K562 (cell line): ENCODE results near the gene NCOA6. TPM values are rescaled to one million over a fixed set of nuclear protein-coding genes. Genes with fewer than 3 reads are reported as not detected.

Experiments
- ARID2 ChIP-seq: fragments of 450-650 bp; IDR thresholded peaks from 2 replicates; pipeline ENCODE4 v1.6.1; 2017; ENCODE audit warnings: antibody characterized with exemption, mild to moderate bottlenecking
- FOXO4 ChIP-seq: fragments of 450-650 bp; formaldehyde crosslinking; IDR thresholded peaks from 2 replicates; pipeline ENCODE4 v1.4.0; 2020; ENCODE audit warnings: mild to moderate bottlenecking, moderate library complexity
- FOXP1 ChIP-seq: sonication (generic); formaldehyde crosslinking; IDR thresholded peaks from 2 replicates; pipeline ENCODE4 v1.8.0; 2022; ENCODE audit warnings: mild to moderate bottlenecking, missing genetic modification reagents
- HDGF ChIP-seq: fragments of 450-650 bp; IDR thresholded peaks from 2 replicates; pipeline ENCODE4 v1.6.1; 2016
- L3MBTL2 ChIP-seq: fragments of 450-650 bp; IDR thresholded peaks from 2 replicates; pipeline ENCODE4 v1.6.1; 2016; ENCODE audit warnings: mild to moderate bottlenecking, moderate library complexity
- RFX5 ChIP-seq: IDR thresholded peaks from 2 replicates; pipeline ENCODE4 v1.6.1; 2011; ENCODE audit warnings: low read depth, mild to moderate bottlenecking, improper control_type of control experiment, low read length
- SFPQ ChIP-seq: fragments of 200-400 bp; formaldehyde crosslinking; IDR thresholded peaks from 2 replicates; pipeline ENCODE4 v1.6.1; 2017; ENCODE audit warnings: mild to moderate bottlenecking, low read depth, low read length, moderate library complexity
- SMAD2 ChIP-seq: fragments of 150-350 bp; IDR thresholded peaks from 2 replicates; pipeline ENCODE4 v1.6.1; 2014; ENCODE audit warnings: low read depth, mild to moderate bottlenecking, low read length
- SRSF9 ChIP-seq: fragments of 200-400 bp; formaldehyde crosslinking; IDR thresholded peaks from 2 replicates; pipeline ENCODE4 v1.6.1; 2017; ENCODE audit warnings: low read depth, low read length, borderline replicate concordance
- TAF15 ChIP-seq: fragments of 200-400 bp; formaldehyde crosslinking; IDR thresholded peaks from 2 replicates; pipeline ENCODE4 v1.6.1; 2017; ENCODE audit warnings: mild to moderate bottlenecking, low read depth, low read length, moderate library complexity
- polyA plus RNA-seq, 8 experiments: library from polyadenylated mRNA; depleted of rRNA in 4 of 8; stranded (reverse) in 5 of 8; unstranded in 3 of 8; fragments of >200 nt; fragmentation: Nextera tagmentation in 2 of 8; fragmentation: Illumina TruSeq in 1 of 8; extraction: Ambion mirVana in 2 of 8; extraction: Trizol in 1 of 8; gene quantifications; 2 replicates each; pipeline versions ENCODE4 v1.2.1 to v1.2.3, GENCODE V29; 2011 to 2014; ENCODE audit warnings: inconsistent platforms in 1 of 8, missing spikeins in 1 of 8
- total RNA-seq, 7 experiments: library from RNA; depleted of rRNA in 6 of 7; stranded (reverse); fragments of >200 nt in 6 of 7; fragmentation: Illumina TruSeq in 2 of 7; extraction: Trizol in 2 of 7; gene quantifications; 2 replicates each; pipeline versions ENCODE4 v1.2.1 to v1.2.3, GENCODE V29; 2011 to 2021; ENCODE audit warnings: low replicate concordance in 1 of 7
- TF ChIP-seq, protein P1 (sequence below), 2 experiments: fragments of 450-650 bp in 1 of 2; sonication (generic) in 1 of 2; formaldehyde crosslinking in 1 of 2; IDR thresholded peaks; 2 replicates each; pipeline versions ENCODE4 v1.7.1 to v1.9.0; 2016 to 2022; ENCODE audit warnings: inconsistent platforms in 1 of 2, mild to moderate bottlenecking in 1 of 2, missing genetic modification reagents in 1 of 2
- TF ChIP-seq, protein P2 (sequence below): sonication (generic); formaldehyde crosslinking; IDR thresholded peaks from 2 replicates; pipeline ENCODE4 v1.8.0; 2023; ENCODE audit warnings: mild to moderate bottlenecking, missing genetic modification reagents
- TF ChIP-seq, protein P3 (sequence below): IDR thresholded peaks from 2 replicates; pipeline ENCODE4 v1.6.1; 2014; ENCODE audit warnings: antibody characterized with exemption

Gene NCOA6
- total and polyA plus RNA-seq, 9 of the 15 experiments (the other 6 are each of a cell fraction or from before 2014, with no cell fraction given): 6.1 to 25.0 (median 9.5) TPM

- TF ChIP-seq, protein P1, sequence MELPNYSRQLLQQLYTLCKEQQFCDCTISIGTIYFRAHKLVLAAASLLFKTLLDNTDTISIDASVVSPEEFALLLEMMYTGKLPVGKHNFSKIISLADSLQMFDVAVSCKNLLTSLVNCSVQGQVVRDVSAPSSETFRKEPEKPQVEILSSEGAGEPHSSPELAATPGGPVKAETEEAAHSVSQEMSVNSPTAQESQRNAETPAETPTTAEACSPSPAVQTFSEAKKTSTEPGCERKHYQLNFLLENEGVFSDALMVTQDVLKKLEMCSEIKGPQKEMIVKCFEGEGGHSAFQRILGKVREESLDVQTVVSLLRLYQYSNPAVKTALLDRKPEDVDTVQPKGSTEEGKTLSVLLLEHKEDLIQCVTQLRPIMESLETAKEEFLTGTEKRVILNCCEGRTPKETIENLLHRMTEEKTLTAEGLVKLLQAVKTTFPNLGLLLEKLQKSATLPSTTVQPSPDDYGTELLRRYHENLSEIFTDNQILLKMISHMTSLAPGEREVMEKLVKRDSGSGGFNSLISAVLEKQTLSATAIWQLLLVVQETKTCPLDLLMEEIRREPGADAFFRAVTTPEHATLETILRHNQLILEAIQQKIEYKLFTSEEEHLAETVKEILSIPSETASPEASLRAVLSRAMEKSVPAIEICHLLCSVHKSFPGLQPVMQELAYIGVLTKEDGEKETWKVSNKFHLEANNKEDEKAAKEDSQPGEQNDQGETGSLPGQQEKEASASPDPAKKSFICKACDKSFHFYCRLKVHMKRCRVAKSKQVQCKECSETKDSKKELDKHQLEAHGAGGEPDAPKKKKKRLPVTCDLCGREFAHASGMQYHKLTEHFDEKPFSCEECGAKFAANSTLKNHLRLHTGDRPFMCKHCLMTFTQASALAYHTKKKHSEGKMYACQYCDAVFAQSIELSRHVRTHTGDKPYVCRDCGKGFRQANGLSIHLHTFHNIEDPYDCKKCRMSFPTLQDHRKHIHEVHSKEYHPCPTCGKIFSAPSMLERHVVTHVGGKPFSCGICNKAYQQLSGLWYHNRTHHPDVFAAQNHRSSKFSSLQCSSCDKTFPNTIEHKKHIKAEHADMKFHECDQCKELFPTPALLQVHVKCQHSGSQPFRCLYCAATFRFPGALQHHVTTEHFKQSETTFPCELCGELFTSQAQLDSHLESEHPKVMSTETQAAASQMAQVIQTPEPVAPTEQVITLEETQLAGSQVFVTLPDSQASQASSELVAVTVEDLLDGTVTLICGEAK (IDR thresholded peaks at IDR 0.05): no peak
- TF ChIP-seq, protein P1 (CRISPR knock-in tag; IDR thresholded peaks at IDR 0.05): no peak
- TF ChIP-seq FOXP1 (CRISPR knock-in tag) (no peak), ARID2 (no peak), SRSF9 (no peak), SMAD2 (no peak), RFX5 (no peak), SFPQ (no peak), FOXO4 (CRISPR knock-in tag) (no peak), L3MBTL2 (no peak), TAF15 (no peak), HDGF (no peak)
- TF ChIP-seq, protein P2, sequence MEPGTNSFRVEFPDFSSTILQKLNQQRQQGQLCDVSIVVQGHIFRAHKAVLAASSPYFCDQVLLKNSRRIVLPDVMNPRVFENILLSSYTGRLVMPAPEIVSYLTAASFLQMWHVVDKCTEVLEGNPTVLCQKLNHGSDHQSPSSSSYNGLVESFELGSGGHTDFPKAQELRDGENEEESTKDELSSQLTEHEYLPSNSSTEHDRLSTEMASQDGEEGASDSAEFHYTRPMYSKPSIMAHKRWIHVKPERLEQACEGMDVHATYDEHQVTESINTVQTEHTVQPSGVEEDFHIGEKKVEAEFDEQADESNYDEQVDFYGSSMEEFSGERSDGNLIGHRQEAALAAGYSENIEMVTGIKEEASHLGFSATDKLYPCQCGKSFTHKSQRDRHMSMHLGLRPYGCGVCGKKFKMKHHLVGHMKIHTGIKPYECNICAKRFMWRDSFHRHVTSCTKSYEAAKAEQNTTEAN: no peak
- TF ChIP-seq, protein P3, sequence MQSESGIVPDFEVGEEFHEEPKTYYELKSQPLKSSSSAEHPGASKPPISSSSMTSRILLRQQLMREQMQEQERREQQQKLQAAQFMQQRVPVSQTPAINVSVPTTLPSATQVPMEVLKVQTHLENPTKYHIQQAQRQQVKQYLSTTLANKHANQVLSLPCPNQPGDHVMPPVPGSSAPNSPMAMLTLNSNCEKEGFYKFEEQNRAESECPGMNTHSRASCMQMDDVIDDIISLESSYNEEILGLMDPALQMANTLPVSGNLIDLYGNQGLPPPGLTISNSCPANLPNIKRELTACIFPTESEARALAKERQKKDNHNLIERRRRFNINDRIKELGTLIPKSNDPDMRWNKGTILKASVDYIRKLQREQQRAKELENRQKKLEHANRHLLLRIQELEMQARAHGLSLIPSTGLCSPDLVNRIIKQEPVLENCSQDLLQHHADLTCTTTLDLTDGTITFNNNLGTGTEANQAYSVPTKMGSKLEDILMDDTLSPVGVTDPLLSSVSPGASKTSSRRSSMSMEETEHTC: no peak
Observed at GRCh38 chr20:34751453-34751852, 74.0 kb downstream of the NCOA6 start (continued).
